C1 segment of cervical spinal cord (tissue), 14 donors: ENCODE measurements around the gene MX1.

Experiments
- DNase-seq, 14 donors: peaks; one replicate each; lab custom pipeline; 2025; lab: John Stamatoyannopoulos, UW

MX1 gene

DNA sequence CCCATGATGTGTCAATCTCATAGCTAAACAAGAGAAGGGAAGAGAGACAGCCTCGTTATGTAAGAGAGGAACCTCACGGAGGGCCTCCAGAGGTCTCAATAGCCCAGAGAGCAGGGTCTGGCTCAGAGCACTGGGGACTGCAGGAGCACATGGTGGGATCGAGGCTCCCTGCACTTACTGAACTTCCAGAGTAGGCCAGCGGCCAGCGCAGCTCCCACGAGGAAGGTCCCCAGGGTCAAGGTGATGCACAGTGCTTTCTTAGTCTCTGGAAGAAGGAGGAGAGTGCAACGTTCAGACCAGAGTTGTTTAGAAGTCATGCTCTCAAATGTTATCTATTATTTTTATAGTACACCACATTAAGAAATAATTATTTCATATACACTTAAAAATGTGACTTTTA is 63.3 kb downstream of the MX1 start:
- no peak for DNase-seq

GRCh38 chr21:41490330-41490729 is 64.3 kb downstream of the MX1 start:
- no peak for DNase-seq

DNA sequence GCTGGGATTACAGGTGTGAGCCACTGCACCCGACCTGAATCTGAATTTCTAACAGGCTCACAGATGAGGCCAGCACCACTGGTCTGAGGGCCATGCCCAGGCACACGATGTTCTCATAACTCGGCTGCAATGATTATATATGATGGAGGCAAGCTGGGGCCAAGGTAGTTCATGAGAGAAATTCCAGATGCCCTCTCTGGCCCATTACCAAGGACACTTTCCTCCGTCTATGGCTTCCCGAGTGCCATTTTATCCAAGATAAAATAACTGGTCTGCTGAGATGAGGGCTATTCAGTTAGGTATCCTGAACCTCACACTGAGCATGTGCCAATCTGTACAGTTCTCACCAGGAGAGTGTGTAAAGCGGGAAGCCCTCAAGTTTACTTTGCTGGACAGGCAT is 65.4 kb downstream of the MX1 start:
- no peak for DNase-seq

- no peak for DNase-seq
Measured at GRCh38 chr21:41494242-41494641, 68.2 kb downstream of the MX1 start.

GRCh38 chr21:41497008-41497407 is 71.0 kb downstream of the MX1 start:
- DNase-seq, result no peak

- no peak for DNase-seq
Measured at GRCh38 chr21:41497788-41498187, 71.7 kb downstream of the MX1 start.

DNA sequence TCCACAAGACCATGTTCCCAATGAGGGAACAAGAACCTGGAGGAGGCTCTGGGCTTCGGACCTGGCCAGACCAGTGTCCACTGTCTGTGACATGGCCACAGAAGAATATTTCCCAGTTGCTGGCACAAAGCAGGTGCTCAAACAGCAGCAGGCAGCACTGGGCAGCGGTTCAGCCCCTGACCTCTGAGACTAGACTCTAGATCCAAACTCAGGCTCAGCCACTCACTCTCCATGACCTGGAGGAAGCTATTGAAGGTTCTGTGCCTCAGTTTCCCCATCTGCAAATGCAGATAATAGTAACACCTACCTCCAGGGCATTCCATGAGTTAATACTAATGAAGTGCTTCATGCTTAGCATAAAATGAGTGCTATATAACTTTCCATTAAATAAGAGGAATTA is 73.9 kb downstream of the MX1 start:
- DNase-seq, result no peak

DNA sequence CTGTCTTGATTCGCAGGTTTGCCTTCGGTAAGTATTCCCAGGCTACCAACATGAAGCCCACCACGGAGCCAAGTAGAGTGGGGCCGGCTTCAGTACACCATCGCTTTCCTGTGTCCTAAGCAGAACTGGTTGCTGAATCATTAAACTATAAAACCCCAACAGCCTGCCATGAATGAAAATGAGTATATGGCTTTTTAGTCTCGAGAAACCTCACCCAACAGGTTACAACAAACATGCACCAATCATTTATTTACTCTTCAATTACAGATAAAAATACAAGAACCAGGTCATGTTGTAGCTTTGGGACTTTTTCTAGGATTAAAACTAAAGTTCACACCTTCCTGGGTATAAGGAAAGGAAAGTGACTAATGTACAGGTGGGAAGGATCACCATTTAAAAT is 74.3 kb downstream of the MX1 start:
- DNase-seq, result no peak

GRCh38 chr21:41500931-41501381 is 74.9 kb downstream of the MX1 start:
- DNase-seq, result no peak

DNA sequence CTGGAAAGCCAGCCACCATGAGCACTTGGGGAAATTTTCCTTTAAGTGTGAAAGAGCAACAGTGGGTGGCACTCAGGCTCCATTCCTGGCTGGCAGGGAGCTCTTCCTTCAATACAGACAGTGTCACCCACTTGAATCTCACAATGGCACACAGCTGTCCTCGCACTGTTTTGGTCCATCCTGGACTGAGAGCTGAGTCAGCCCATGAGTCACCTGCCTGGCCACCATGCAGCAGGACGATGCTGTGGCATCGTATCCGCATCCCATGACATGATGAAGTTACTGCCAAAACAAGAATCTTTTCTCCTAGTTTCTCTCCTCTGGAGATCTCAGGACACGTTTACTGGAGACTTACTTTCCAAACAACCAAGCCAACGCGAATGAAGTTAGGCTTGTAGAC is 75.9 kb downstream of the MX1 start:
- peak in 1 of 14 donors; percentile 15 for DNase-seq

DNA sequence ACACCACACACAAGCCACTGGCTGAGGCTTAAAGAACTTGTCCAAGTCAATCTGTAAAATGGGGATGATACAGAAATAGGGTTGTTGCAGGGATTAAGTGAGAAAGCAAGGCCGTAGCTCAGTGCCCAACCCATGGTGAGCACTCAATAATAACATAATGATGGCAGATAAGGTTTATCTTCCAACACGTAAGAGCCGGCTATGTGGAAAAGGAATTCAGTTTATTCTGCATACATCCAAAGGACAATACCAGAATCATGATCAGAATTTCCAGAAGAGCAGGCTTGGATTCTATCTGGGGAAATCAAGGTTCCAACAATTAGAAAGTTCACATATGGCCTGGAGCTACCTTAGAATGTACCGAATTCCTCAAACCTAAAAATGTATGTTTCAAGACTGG is 77.3 kb downstream of the MX1 start:
- no peak for DNase-seq

DNA sequence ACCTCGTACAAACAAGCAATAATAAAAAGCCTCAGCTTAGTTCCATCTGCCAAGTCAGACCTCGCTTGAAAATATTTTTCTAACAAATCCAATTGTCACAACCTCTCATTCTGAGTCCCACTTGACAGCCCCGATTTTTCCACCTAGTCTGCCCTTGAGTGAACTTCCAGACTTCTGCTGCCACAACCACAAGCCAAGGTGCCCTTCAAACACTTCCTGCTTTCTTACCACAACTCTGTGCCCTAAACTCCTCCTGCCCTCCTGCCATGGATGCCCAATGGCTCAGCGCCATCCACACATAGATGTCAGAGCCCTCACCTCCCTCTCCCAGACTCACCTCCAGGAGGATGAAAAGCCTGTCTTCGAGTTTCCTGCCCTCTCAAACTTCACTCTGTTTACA is 78.0 kb downstream of the MX1 start:
- DNase-seq, result no peak

DNA sequence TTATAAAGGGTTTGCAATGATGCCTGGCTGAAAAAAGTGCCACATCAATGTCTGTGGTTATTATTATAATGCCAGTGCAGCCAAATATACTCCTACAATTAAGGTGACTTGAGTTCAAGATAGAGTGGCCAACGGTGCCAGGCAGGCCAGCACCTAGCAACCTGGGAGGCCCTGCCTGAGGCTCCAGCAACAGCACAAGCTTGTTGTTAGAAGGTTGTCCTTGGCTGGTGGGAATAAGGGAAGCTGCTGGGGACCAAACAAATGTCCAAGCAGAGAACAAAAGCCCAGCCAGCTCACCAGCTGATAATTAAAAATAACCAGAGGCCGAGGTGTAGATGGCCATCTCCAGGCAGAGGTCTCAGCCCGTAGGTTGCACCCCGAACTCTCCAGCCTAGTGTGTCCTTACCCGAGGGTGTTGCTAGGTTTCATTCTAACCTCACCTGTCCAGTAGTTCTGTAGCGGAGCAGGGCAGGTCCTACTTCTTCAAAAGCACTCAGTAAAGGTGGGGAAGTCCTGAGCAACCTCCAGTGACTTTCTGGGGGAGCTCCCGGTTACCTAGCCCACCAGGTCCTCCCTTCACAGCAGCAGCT is 80.1 kb downstream of the MX1 start:
- DNase-seq, result no peak

DNA sequence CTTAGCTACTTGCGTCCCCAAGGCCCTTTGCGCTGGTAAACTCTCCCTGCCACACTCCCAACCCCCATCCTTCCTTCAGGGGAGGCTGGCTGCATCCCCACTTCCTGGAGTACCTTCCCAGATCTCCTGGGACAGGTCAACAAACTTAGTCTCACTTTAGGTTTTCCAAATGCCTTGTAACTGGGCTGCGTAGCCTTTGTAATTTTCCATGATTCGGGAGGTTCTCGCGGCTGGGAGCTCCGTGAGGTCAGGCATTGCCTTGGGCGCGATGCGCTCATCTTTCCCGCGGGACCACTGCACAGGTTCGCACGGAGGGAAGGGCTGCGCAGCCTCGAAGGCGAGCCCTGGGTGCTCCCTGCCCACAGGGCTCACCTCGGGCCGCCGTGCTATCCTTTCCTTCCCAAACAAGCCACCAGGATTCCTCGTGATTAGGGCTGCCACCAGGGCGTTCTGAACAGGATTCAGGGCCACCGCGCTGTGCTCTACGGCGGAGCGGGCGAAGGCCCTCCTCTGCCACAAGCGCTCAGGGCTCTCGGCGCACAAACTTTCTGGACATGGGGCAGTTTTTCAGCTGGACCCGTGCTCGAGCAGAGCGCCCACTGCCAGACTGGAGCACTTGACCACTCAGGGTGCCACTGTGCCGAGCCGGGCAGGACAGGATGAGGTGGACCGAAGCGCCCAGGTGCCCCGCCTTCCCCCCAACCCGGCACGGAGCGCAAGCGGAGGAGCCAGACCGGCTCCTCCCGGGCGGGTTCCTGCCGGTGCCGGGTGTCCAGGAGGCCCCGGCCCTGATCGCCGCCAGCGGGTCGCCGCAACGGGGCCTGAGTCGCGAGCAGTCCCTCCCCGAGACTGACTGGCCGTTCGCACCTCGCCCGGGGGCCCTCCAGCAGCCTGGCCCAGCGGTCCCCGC is 80.8 kb downstream of the MX1 start:
- no peak for DNase-seq

- no peak for DNase-seq
Measured at GRCh38 chr21:41507521-41508414, 81.7 kb downstream of the MX1 start, which contains the start of gene TMPRSS2. TMPRSS2 (minus strand) TSS chr21:41508158; CDS start chr21:41498133, 10,025 bp downstream.

DNA sequence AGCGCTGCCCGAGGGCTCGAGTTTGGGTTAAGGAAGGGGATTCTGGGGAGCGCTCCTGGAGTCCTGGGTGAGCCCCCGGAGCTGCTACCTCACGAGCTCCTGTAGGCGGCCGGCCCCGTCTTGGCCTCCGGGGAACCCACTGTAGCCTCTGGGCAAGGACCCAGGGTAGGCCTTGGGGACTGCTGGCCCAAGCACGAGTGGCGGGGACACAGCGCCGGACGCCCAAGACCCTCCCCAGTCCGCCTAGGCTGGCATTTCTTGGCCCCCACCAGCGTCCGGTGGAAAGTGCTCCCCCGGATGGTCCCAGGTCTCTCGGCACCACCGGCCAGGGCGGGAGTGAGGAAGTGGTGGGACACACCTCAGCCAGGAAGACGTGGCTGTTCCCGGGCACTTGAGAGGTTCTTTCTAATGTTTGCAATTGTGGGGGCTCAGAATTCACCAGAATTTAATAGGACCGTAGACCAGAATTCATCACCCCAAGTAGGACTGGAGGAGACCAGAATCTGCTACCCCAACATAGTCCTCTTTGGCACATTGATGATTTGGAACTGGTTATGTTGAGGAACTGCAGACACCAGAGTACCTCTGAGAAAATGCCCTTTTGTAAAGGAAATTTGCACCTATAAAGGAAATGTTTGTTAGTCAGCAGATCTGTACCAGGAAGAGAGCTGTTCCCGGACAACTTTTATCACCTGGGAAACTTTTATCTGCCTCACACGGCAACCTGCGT is 82.5 kb downstream of the MX1 start:
- no peak for DNase-seq
